GM12891 (cell line): ENCODE data around the gene ZCCHC24.

Source experiments
- DNase-seq: peaks from one replicate; pipeline ENCODE4 v3.0.0; 2011; ENCODE audit warnings: low spot score; ENCODE audit not compliant: insufficient read length
- FAIRE-seq: peaks from 2 replicates; lab custom pipeline; 2011; peaks lifted over from hg19 to GRCh38; lab: Jason Lieb, UNC
- PAX5 ChIP-seq: IDR thresholded peaks from 2 replicates; pipeline ENCODE4 v1.6.1; 2011; ENCODE audit warnings: low read length, moderate library complexity, mild to moderate bottlenecking; ENCODE audit not compliant: insufficient read depth, severe bottlenecking
- POLR2A ChIP-seq: IDR thresholded peaks from 2 replicates; pipeline ENCODE4 v1.6.1; 2011; ENCODE audit warnings: low read depth, low read length, control low read depth
- POLR2AphosphoS5 ChIP-seq: IDR thresholded peaks from 2 replicates; pipeline ENCODE4 v1.6.1; 2011; ENCODE audit warnings: low read depth, low read length, control low read depth
- POU2F2 ChIP-seq: IDR thresholded peaks from 2 replicates; pipeline ENCODE4 v1.6.1; 2011; ENCODE audit warnings: low read depth, mild to moderate bottlenecking, control low read depth, low read length, moderate library complexity
- SPI1 ChIP-seq: IDR thresholded peaks from 2 replicates; pipeline ENCODE4 v1.6.1; 2011; ENCODE audit warnings: low read depth, low read length, control low read depth
- TAF1 ChIP-seq: IDR thresholded peaks from 2 replicates; pipeline ENCODE4 v1.6.1; 2011; ENCODE audit warnings: low read depth, low read length, control low read depth

ZCCHC24 gene

GRCh38 chr10:79433324-79434222 lies 11.9 kb downstream of the ZCCHC24 start:
- TF ChIP-seq POU2F2, result no peak
- no peak for TF ChIP-seq POLR2A
- FAIRE-seq (no peak), DNase-seq (no peak)

- no peak for DNase-seq
- FAIRE-seq, result no peak
- TF ChIP-seq POLR2AphosphoS5, result no peak
- TF ChIP-seq SPI1, result no peak
- TF ChIP-seq TAF1, result no peak
- TF ChIP-seq PAX5, result no peak
- TF ChIP-seq POLR2A, result no peak
- no peak for TF ChIP-seq POU2F2
Observed at GRCh38 chr10:79431891-79432831, 13.3 kb downstream of the ZCCHC24 start.

GRCh38 chr10:79431428-79431827 lies 14.0 kb downstream of the ZCCHC24 start:
- no peak for DNase-seq
- no peak for FAIRE-seq
- TF ChIP-seq PAX5 (no peak), SPI1 (no peak), POLR2AphosphoS5 (no peak), POU2F2 (no peak), TAF1 (no peak), POLR2A (no peak)

GRCh38 chr10:79430936-79431335 lies 14.5 kb downstream of the ZCCHC24 start:
- FAIRE-seq (no peak), DNase-seq (no peak)
- TF ChIP-seq PAX5 (no peak), POLR2AphosphoS5 (no peak), TAF1 (no peak), POU2F2 (no peak), SPI1 (no peak), POLR2A (no peak)

GRCh38 chr10:79430325-79430905 lies 15.0 kb downstream of the ZCCHC24 start:
- DNase-seq (no peak), FAIRE-seq (no peak)
- TF ChIP-seq POLR2AphosphoS5 (no peak), POLR2A (no peak), SPI1 (no peak), POU2F2 (no peak), TAF1 (no peak), PAX5 (no peak)

- FAIRE-seq (no peak), DNase-seq (no peak)
- no peak for TF ChIP-seq PAX5
- no peak for TF ChIP-seq SPI1
- TF ChIP-seq TAF1, result no peak
- no peak for TF ChIP-seq POU2F2
- no peak for TF ChIP-seq POLR2AphosphoS5
- no peak for TF ChIP-seq POLR2A
Observed at GRCh38 chr10:79429751-79430150, 15.7 kb downstream of the ZCCHC24 start.

- DNase-seq (no peak), FAIRE-seq (no peak)
- no peak for TF ChIP-seq PAX5
- no peak for TF ChIP-seq POU2F2
- no peak for TF ChIP-seq POLR2AphosphoS5
- no peak for TF ChIP-seq POLR2A
- no peak for TF ChIP-seq TAF1
- no peak for TF ChIP-seq SPI1
Observed at GRCh38 chr10:79427965-79428364, 17.5 kb downstream of the ZCCHC24 start.

GRCh38 chr10:79425074-79425532 lies 20.3 kb downstream of the ZCCHC24 start:
- no peak for TF ChIP-seq SPI1
- no peak for TF ChIP-seq POLR2AphosphoS5
- FAIRE-seq (no peak), DNase-seq (no peak)
